HEK293T (cell line): ENCODE results near the gene SECISBP2.

Experiments used
- CTCF ChIA-PET: fragments of 350-600 bp; formaldehyde crosslinking; extraction: SDS; loops from one replicate; lab custom pipeline; 2021; ENCODE audit warnings: antibody characterized with exemption, inconsistent platforms; lab: Yijun Ruan, JAX
- POLR2A ChIA-PET: fragments of 350-600 bp; formaldehyde crosslinking; extraction: SDS; loops from one replicate; lab custom pipeline; 2020; ENCODE audit warnings: antibody characterized with exemption, inconsistent platforms; lab: Yijun Ruan, JAX
- DNase-seq: peaks from one replicate; pipeline ENCODE4 v3.0.0; 2012; ENCODE audit warnings: mixed read lengths; ENCODE audit errors: extremely low spot score
- ARNT ChIP-seq: fragments of 450-650 bp; IDR thresholded peaks from 2 replicates; pipeline ENCODE4 v1.6.1; 2017; ENCODE audit warnings: mild to moderate bottlenecking
- BHLHE40 ChIP-seq: fragments of 450-650 bp; IDR thresholded peaks from 2 replicates; pipeline ENCODE4 v1.6.1; 2016; ENCODE audit warnings: mild to moderate bottlenecking, moderate library complexity, borderline replicate concordance
- CTBP1 ChIP-seq: fragments of 450-650 bp; IDR thresholded peaks from 2 replicates; pipeline ENCODE4 v1.6.1; 2016; ENCODE audit warnings: borderline replicate concordance
- ELF4 ChIP-seq: fragments of 450-650 bp; IDR thresholded peaks from 2 replicates; pipeline ENCODE4 v1.6.1; 2017; ENCODE audit warnings: antibody characterized with exemption
- FOXA1 ChIP-seq: fragments of 450-650 bp; IDR thresholded peaks from 2 replicates; pipeline ENCODE4 v1.6.1; 2016; ENCODE audit warnings: mild to moderate bottlenecking
- FOXK2 ChIP-seq: fragments of 450-650 bp; IDR thresholded peaks from 2 replicates; pipeline ENCODE4 v1.6.1; 2016; ENCODE audit warnings: mild to moderate bottlenecking
- FOXM1 ChIP-seq: fragments of 450-650 bp; IDR thresholded peaks from 2 replicates; pipeline ENCODE4 v1.6.1; 2017; ENCODE audit warnings: mild to moderate bottlenecking, borderline replicate concordance
- HDGF ChIP-seq: fragments of 450-650 bp; IDR thresholded peaks from 2 replicates; pipeline ENCODE4 v1.6.1; 2017; ENCODE audit warnings: antibody characterized with exemption, borderline replicate concordance
- L3MBTL2 ChIP-seq: fragments of 450-650 bp; conservative IDR thresholded peaks from 2 replicates; pipeline ENCODE4 v1.6.1; 2016; ENCODE audit warnings: mild to moderate bottlenecking
- LEF1 ChIP-seq: fragments of 450-650 bp; IDR thresholded peaks from 2 replicates; pipeline ENCODE4 v1.6.1; 2017; ENCODE audit warnings: mild to moderate bottlenecking, borderline replicate concordance
- NFRKB ChIP-seq: fragments of 450-650 bp; IDR thresholded peaks from 2 replicates; pipeline ENCODE4 v1.6.1; 2016; ENCODE audit warnings: mild to moderate bottlenecking, moderate library complexity
- PKNOX1 ChIP-seq: fragments of 450-650 bp; IDR thresholded peaks from 2 replicates; pipeline ENCODE4 v1.6.1; 2016
- SP1 ChIP-seq: fragments of 450-650 bp; IDR thresholded peaks from 2 replicates; pipeline ENCODE4 v1.6.1; 2017
- SUZ12 ChIP-seq: fragments of 450-650 bp; IDR thresholded peaks from 2 replicates; pipeline ENCODE4 v1.6.1; 2016; ENCODE audit warnings: mild to moderate bottlenecking
- TARDBP ChIP-seq: fragments of 450-650 bp; IDR thresholded peaks from 2 replicates; pipeline ENCODE4 v1.6.1; 2016
- ZNF384 ChIP-seq: fragments of 450-650 bp; IDR thresholded peaks from 2 replicates; pipeline ENCODE4 v1.6.1; 2016

Gene SECISBP2

GRCh38 chr9:89391585-89391984 lies 73.3 kb downstream of the SECISBP2 start:
- POLR2A ChIA-PET: no interaction called here
- DNase-seq: no peak
- CTCF ChIA-PET: no interaction called here
- TF ChIP-seq HDGF (no peak), NFRKB (no peak), FOXA1 (no peak), LEF1 (no peak), FOXK2 (no peak), BHLHE40 (no peak), ARNT (no peak), TARDBP (no peak), CTBP1 (no peak), SP1 (no peak), FOXM1 (no peak), L3MBTL2 (no peak)

GRCh38 chr9:89394412-89394811 lies 76.1 kb downstream of the SECISBP2 start:
- no peak for DNase-seq
- ChIA-PET POLR2A (no interaction called here), CTCF (no interaction called here)
- no peak for TF ChIP-seq HDGF
- TF ChIP-seq TARDBP: no peak
- no peak for TF ChIP-seq ZNF384
- TF ChIP-seq SUZ12: no peak
- TF ChIP-seq SP1: no peak
- TF ChIP-seq L3MBTL2: no peak
- no peak for TF ChIP-seq CTBP1
- no peak for TF ChIP-seq PKNOX1
- TF ChIP-seq FOXA1: no peak
- no peak for TF ChIP-seq NFRKB
- no peak for TF ChIP-seq BHLHE40

GRCh38 chr9:89395931-89396710 lies 77.8 kb downstream of the SECISBP2 start:
- DNase-seq: no peak
- ChIA-PET POLR2A (interaction anchor here (0.6 kb wide), 1 partner anchor 32 kb away, joined by 3 read pairs; no protein-coding TSS in a partner anchor), CTCF (no interaction called here)
- TF ChIP-seq LEF1 (no peak), SUZ12 (no peak), ARNT (no peak), BHLHE40 (no peak), FOXM1 (no peak), ELF4 (no peak), PKNOX1 (no peak), SP1 (no peak), TARDBP (no peak), FOXA1 (no peak), NFRKB (no peak), HDGF (no peak), L3MBTL2 (no peak), ZNF384 (no peak)

- POLR2A ChIA-PET: no interaction called here
- no peak for TF ChIP-seq PKNOX1
- no peak for TF ChIP-seq BHLHE40
- TF ChIP-seq FOXK2: no peak
- TF ChIP-seq SUZ12: no peak
- CTCF ChIA-PET: no interaction called here
- no peak for DNase-seq
Observed at GRCh38 chr9:89397471-89397870, 79.2 kb downstream of the SECISBP2 start.

GRCh38 chr9:89398621-89399020 lies 80.3 kb downstream of the SECISBP2 start:
- TF ChIP-seq LEF1: no peak
- no peak for TF ChIP-seq ZNF384
- TF ChIP-seq FOXA1: no peak
- no peak for TF ChIP-seq CTBP1
- no peak for TF ChIP-seq ARNT
- no peak for TF ChIP-seq L3MBTL2
- TF ChIP-seq FOXM1: no peak
- TF ChIP-seq PKNOX1: no peak
- no peak for TF ChIP-seq HDGF
- no peak for TF ChIP-seq FOXK2
- no peak for TF ChIP-seq ELF4
- no peak for TF ChIP-seq SUZ12
- no peak for TF ChIP-seq SP1
- TF ChIP-seq BHLHE40: no peak
- no peak for TF ChIP-seq TARDBP
- no peak for TF ChIP-seq NFRKB
- DNase-seq: no peak
- POLR2A ChIA-PET: no interaction called here
- CTCF ChIA-PET: no interaction called here
